ENCODE results near the gene CLPTM1L.
"Not testable (repeated sequence)": the region's sequence is repeated elsewhere in the genome, so short reads cannot be mapped to it uniquely, and the experiment has no call there.

CLPTM1L gene

GRCh38 chr5:1311439-1312055 is 33.4 kb downstream of the CLPTM1L start:
- DNase-seq: no peak

- no peak for DNase-seq
These were observed 34.8 kb downstream of the CLPTM1L start for GRCh38 chr5:1310118-1310517.

- DNase-seq: no peak
These were observed 40.9 kb downstream of the CLPTM1L start for GRCh38 chr5:1304033-1304432.

GRCh38 chr5:1302258-1302657 is 42.6 kb downstream of the CLPTM1L start:
- no peak for DNase-seq

- DNase-seq: no peak
These were observed 44.3 kb downstream of the CLPTM1L start for GRCh38 chr5:1300581-1301083.

GRCh38 chr5:1299961-1300360 is 44.9 kb downstream of the CLPTM1L start:
- no peak for DNase-seq

- DNase-seq: no peak
These were observed 45.4 kb downstream of the CLPTM1L start for GRCh38 chr5:1299511-1299850.

- DNase-seq: no peak
These were observed 46.0 kb downstream of the CLPTM1L start for GRCh38 chr5:1298723-1299510.

- DNase-seq: no peak
These were observed 46.8 kb downstream of the CLPTM1L start for GRCh38 chr5:1298067-1298551.

GRCh38 chr5:1297243-1297642 is 47.7 kb downstream of the CLPTM1L start:
- DNase-seq: no peak

GRCh38 chr5:1295650-1296037 is 49.3 kb downstream of the CLPTM1L start:
- no peak for DNase-seq

GRCh38 chr5:1294835-1295649 is 49.9 kb downstream of the CLPTM1L start, which contains the start of gene TERT:
TERT (minus strand) TSS chr5:1295068; CDS start chr5:1294989, 79 bp downstream.
- peak; percentile 83 for DNase-seq

GRCh38 chr5:1294206-1294834 is 50.6 kb downstream of the CLPTM1L start:
- no peak for DNase-seq

- DNase-seq: no peak
These were observed 51.3 kb downstream of the CLPTM1L start for GRCh38 chr5:1293416-1294205.

GRCh38 chr5:1292846-1293415 is 52.0 kb downstream of the CLPTM1L start:
- no peak for DNase-seq

- DNase-seq: no peak
These were observed 52.8 kb downstream of the CLPTM1L start for GRCh38 chr5:1292139-1292538.

- DNase-seq: no peak
These were observed 53.3 kb downstream of the CLPTM1L start for GRCh38 chr5:1291611-1292080.

GRCh38 chr5:1290956-1291355 is 53.9 kb downstream of the CLPTM1L start:
- DNase-seq: not testable (repeated sequence)

- DNase-seq: not testable (repeated sequence)
These were observed 55.3 kb downstream of the CLPTM1L start for GRCh38 chr5:1289559-1289958.

GRCh38 chr5:1288439-1289335 is 56.2 kb downstream of the CLPTM1L start:
- DNase-seq: no peak
